K562 (cell line): ENCODE results near the gene FOXK2. TPM values are rescaled to one million over a fixed set of nuclear protein-coding genes. Genes with fewer than 3 reads are reported as not detected.

Source experiments
- BHLHE40 ChIP-seq: IDR thresholded peaks from 2 replicates; pipeline ENCODE4 v1.6.1; 2011; ENCODE audit warnings: low read length, improper control_type of control experiment
- CEBPG ChIP-seq, 3 experiments: fragments of 200-800 bp in 1 of 3; sonication (Bioruptor generic) in 1 of 3; sonication (generic) in 1 of 3; formaldehyde crosslinking in 1 of 3; IDR thresholded peaks in 2 of 3; conservative IDR thresholded peaks in 1 of 3; 2 replicates each; pipeline versions ENCODE4 v1.6.1 to v1.8.0; 2016 to 2022; ENCODE audit warnings: missing compliant biosample characterization in 2 of 3, missing genetic modification characterization in 2 of 3, mild to moderate bottlenecking in 1 of 3, missing genetic modification reagents in 1 of 3
- FUS ChIP-seq: fragments of 200-400 bp; formaldehyde crosslinking; optimal IDR thresholded peaks from 2 replicates; pipeline ENCODE3; 2017; ENCODE audit warnings: low read depth, low read length
- MTA2 ChIP-seq: fragments of 450-650 bp; IDR thresholded peaks from 2 replicates; pipeline ENCODE4 v1.6.1; 2016; ENCODE audit warnings: low read depth
- NFE2 ChIP-seq: IDR thresholded peaks from 2 replicates; pipeline ENCODE4 v1.6.1; 2014; ENCODE audit warnings: antibody characterized with exemption, low read depth
- PCBP1 ChIP-seq: fragments of 200-400 bp; formaldehyde crosslinking; IDR thresholded peaks from 2 replicates; pipeline ENCODE4 v1.6.1; 2018; ENCODE audit warnings: mild to moderate bottlenecking, low read depth, low read length; ENCODE audit not compliant: poor library complexity, severe bottlenecking
- RBBP5 ChIP-seq: fragments of 200-600 bp; sonication (generic); IDR thresholded peaks from 2 replicates; pipeline ENCODE4 v1.6.1; 2012; ENCODE audit warnings: borderline replicate concordance, mild to moderate bottlenecking, low read length, control low read depth, inconsistent platforms; ENCODE audit not compliant: insufficient read depth, poor library complexity, severe bottlenecking
- SP1 ChIP-seq: sonication (generic); formaldehyde crosslinking; IDR thresholded peaks from 2 replicates; pipeline ENCODE4 v1.8.1; 2022; ENCODE audit warnings: mild to moderate bottlenecking, missing genetic modification reagents
- ZNF133 ChIP-seq: fragments of 250-450 bp; sonication (Bioruptor Pico); IDR thresholded peaks from 2 replicates; pipeline ENCODE4 v1.4.0; 2020; ENCODE audit warnings: mild to moderate bottlenecking
- ZNF766 ChIP-seq: fragments of 200-800 bp; sonication (Bioruptor generic); conservative IDR thresholded peaks from 2 replicates; pipeline ENCODE4 v1.6.1; 2016; ENCODE audit warnings: missing genetic modification characterization, missing compliant biosample characterization
- polyA plus RNA-seq, 8 experiments: library from polyadenylated mRNA; depleted of rRNA in 4 of 8; stranded (reverse) in 5 of 8; unstranded in 3 of 8; fragments of >200 nt; fragmentation: Nextera tagmentation in 2 of 8; fragmentation: Illumina TruSeq in 1 of 8; extraction: Ambion mirVana in 2 of 8; extraction: Trizol in 1 of 8; gene quantifications; 2 replicates each; pipeline versions ENCODE4 v1.2.1 to v1.2.3, GENCODE V29; 2011 to 2014; ENCODE audit warnings: inconsistent platforms in 1 of 8, missing spikeins in 1 of 8
- total RNA-seq, 7 experiments: library from RNA; depleted of rRNA in 6 of 7; stranded (reverse); fragments of >200 nt in 6 of 7; fragmentation: Illumina TruSeq in 2 of 7; extraction: Trizol in 2 of 7; gene quantifications; 2 replicates each; pipeline versions ENCODE4 v1.2.1 to v1.2.3, GENCODE V29; 2011 to 2021; ENCODE audit warnings: low replicate concordance in 1 of 7
- TF ChIP-seq, protein P1 (sequence below): fragments of 450-650 bp; formaldehyde crosslinking; IDR thresholded peaks from 2 replicates; pipeline ENCODE4 v1.4.0; 2020; ENCODE audit warnings: mild to moderate bottlenecking, moderate library complexity
- TF ChIP-seq, protein P2 (sequence below): fragments of 450-650 bp; IDR thresholded peaks from 2 replicates; pipeline ENCODE4 v1.6.1; 2016; ENCODE audit warnings: mild to moderate bottlenecking, moderate library complexity

The FOXK2 gene
- total and polyA plus RNA-seq, 9 of the 15 experiments (the other 6 are each of a cell fraction or from before 2014, with no cell fraction given): 3.0 to 86.0 (median 44.1) TPM

DNA sequence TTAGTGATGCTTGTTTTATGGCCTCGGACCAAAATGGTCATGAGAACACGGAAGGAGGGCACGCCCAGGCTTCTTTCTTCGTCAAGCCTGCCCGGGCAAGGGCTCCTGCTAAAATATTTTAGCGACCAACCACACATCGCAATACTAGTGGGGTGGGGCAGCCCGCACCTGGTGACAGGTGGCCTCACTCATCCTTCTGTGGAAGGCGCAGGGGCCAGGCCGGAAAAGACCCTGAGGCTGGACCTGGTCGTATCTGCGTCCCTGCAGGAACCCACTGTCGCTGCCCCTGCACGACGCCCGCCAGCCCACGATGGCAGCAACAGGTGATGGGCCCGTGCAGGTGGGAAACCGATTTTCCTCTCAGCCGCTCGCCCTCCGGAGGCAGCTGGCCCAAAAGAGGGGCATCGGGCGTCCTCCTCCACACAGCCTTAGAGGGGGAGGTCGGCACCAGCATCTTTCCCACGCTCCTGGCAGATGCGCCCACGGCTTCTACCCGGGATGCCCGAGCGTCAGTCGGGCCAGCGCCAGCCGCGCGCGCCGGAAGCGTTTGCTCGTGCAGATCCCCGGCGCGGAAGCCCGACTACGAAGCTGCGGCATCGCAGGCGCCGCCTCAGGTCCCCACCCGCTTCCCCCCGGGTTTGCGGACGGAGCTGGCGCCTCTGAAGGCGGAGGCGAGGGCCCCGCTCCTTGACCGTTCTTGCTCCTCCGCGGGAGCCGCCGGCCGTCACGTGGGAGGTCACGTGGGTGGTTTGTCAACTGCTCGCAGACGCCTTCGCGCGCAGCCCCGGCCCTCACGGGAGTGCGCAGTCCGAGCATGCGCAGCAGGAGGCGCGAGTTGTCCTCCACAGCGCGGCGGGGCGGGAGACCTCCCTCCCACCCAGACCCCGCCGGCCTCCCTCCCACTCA, 22.8 kb upstream of the FOXK2 start (continued):
- TF ChIP-seq SP1 (peak; percentile 40; the same call in 1 of the 2 replicates), PCBP1 (peak; percentile 2), NFE2 (no peak), CEBPG (CRISPR knock-in tag; IDR thresholded peaks at IDR 0.05) (no peak; the same call in 1 of the 2 replicates), CEBPG (tag; conservative IDR thresholded peaks at IDR 0.05 in 1 of 2, IDR thresholded peaks at IDR 0.05 in 1 of 2) (no peak), MTA2 (no peak), BHLHE40 (peak; percentile 96), RBBP5 (peak; percentile 78), FUS (peak; percentile 82), ZNF133 (0 out of 2 replicates have a peak, but pooled peaks have one; percentile 54), ZNF766 (no peak; the same call in 1 of the 2 replicates)
- TF ChIP-seq, protein P1, sequence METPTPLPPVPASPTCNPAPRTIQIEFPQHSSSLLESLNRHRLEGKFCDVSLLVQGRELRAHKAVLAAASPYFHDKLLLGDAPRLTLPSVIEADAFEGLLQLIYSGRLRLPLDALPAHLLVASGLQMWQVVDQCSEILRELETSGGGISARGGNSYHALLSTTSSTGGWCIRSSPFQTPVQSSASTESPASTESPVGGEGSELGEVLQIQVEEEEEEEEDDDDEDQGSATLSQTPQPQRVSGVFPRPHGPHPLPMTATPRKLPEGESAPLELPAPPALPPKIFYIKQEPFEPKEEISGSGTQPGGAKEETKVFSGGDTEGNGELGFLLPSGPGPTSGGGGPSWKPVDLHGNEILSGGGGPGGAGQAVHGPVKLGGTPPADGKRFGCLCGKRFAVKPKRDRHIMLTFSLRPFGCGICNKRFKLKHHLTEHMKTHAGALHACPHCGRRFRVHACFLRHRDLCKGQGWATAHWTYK (CRISPR knock-in tag): peak; percentile 57; the same call in 1 of the 2 replicates
- TF ChIP-seq, protein P2, sequence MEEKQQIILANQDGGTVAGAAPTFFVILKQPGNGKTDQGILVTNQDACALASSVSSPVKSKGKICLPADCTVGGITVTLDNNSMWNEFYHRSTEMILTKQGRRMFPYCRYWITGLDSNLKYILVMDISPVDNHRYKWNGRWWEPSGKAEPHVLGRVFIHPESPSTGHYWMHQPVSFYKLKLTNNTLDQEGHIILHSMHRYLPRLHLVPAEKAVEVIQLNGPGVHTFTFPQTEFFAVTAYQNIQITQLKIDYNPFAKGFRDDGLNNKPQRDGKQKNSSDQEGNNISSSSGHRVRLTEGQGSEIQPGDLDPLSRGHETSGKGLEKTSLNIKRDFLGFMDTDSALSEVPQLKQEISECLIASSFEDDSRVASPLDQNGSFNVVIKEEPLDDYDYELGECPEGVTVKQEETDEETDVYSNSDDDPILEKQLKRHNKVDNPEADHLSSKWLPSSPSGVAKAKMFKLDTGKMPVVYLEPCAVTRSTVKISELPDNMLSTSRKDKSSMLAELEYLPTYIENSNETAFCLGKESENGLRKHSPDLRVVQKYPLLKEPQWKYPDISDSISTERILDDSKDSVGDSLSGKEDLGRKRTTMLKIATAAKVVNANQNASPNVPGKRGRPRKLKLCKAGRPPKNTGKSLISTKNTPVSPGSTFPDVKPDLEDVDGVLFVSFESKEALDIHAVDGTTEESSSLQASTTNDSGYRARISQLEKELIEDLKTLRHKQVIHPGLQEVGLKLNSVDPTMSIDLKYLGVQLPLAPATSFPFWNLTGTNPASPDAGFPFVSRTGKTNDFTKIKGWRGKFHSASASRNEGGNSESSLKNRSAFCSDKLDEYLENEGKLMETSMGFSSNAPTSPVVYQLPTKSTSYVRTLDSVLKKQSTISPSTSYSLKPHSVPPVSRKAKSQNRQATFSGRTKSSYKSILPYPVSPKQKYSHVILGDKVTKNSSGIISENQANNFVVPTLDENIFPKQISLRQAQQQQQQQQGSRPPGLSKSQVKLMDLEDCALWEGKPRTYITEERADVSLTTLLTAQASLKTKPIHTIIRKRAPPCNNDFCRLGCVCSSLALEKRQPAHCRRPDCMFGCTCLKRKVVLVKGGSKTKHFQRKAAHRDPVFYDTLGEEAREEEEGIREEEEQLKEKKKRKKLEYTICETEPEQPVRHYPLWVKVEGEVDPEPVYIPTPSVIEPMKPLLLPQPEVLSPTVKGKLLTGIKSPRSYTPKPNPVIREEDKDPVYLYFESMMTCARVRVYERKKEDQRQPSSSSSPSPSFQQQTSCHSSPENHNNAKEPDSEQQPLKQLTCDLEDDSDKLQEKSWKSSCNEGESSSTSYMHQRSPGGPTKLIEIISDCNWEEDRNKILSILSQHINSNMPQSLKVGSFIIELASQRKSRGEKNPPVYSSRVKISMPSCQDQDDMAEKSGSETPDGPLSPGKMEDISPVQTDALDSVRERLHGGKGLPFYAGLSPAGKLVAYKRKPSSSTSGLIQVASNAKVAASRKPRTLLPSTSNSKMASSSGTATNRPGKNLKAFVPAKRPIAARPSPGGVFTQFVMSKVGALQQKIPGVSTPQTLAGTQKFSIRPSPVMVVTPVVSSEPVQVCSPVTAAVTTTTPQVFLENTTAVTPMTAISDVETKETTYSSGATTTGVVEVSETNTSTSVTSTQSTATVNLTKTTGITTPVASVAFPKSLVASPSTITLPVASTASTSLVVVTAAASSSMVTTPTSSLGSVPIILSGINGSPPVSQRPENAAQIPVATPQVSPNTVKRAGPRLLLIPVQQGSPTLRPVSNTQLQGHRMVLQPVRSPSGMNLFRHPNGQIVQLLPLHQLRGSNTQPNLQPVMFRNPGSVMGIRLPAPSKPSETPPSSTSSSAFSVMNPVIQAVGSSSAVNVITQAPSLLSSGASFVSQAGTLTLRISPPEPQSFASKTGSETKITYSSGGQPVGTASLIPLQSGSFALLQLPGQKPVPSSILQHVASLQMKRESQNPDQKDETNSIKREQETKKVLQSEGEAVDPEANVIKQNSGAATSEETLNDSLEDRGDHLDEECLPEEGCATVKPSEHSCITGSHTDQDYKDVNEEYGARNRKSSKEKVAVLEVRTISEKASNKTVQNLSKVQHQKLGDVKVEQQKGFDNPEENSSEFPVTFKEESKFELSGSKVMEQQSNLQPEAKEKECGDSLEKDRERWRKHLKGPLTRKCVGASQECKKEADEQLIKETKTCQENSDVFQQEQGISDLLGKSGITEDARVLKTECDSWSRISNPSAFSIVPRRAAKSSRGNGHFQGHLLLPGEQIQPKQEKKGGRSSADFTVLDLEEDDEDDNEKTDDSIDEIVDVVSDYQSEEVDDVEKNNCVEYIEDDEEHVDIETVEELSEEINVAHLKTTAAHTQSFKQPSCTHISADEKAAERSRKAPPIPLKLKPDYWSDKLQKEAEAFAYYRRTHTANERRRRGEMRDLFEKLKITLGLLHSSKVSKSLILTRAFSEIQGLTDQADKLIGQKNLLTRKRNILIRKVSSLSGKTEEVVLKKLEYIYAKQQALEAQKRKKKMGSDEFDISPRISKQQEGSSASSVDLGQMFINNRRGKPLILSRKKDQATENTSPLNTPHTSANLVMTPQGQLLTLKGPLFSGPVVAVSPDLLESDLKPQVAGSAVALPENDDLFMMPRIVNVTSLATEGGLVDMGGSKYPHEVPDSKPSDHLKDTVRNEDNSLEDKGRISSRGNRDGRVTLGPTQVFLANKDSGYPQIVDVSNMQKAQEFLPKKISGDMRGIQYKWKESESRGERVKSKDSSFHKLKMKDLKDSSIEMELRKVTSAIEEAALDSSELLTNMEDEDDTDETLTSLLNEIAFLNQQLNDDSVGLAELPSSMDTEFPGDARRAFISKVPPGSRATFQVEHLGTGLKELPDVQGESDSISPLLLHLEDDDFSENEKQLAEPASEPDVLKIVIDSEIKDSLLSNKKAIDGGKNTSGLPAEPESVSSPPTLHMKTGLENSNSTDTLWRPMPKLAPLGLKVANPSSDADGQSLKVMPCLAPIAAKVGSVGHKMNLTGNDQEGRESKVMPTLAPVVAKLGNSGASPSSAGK: peak; percentile 99
